Fibroblast of lung (primary cell): Measurements from ENCODE around the gene KRT25.

Experiments used
- CTCF ChIP-seq, 2 donors: IDR thresholded peaks in 1 of 2; conservative IDR thresholded peaks in 1 of 2; 1 replicate in 1 of 2; 2 replicates in 1 of 2; pipeline ENCODE4 v1.5.1; 2011 to 2012; ENCODE audit warnings: low read length in 2 of 2, control low read depth in 1 of 2, inconsistent platforms in 1 of 2, low read depth in 1 of 2, mild to moderate bottlenecking in 1 of 2
- EZH2 ChIP-seq: IDR thresholded peaks from 2 replicates; pipeline ENCODE4 v1.5.1; 2012; ENCODE audit warnings: low read length, control low read depth, mild to moderate bottlenecking; ENCODE audit errors: missing control alignments

- TF ChIP-seq CTCF (conservative IDR thresholded peaks at IDR 0.05 in 1 of 2, IDR thresholded peaks at IDR 0.05 in 1 of 2; ENCODE audit: low read depth in 1 of 2, low read length in 2 of 2) (no peak), EZH2 (no peak)
These were observed 8.6 kb upstream of the KRT25 start for GRCh38 chr17:40763752-40764151.
